Renal cortical epithelial cell (primary cell): ENCODE data around the gene DDX25. TPM values are rescaled to one million over a fixed set of nuclear protein-coding genes. Genes with fewer than 3 reads are reported as not detected.
"Not testable (repeated sequence)": the region's sequence is repeated elsewhere in the genome, so short reads cannot be mapped to it uniquely, and the experiment has no call there.

Source experiments
- DNase-seq: peaks from one replicate; pipeline ENCODE4 v3.0.0-alpha.2; 2011; ENCODE audit warnings: low read depth
- total RNA-seq: library from RNA; depleted of rRNA; stranded (reverse); fragments of >200 nt; gene quantifications from 2 replicates; pipeline ENCODE4 v1.2.3, GENCODE V29; 2014

DDX25 gene
- total RNA-seq, 1 donor from 2014 or later: 0.10 TPM

DNA sequence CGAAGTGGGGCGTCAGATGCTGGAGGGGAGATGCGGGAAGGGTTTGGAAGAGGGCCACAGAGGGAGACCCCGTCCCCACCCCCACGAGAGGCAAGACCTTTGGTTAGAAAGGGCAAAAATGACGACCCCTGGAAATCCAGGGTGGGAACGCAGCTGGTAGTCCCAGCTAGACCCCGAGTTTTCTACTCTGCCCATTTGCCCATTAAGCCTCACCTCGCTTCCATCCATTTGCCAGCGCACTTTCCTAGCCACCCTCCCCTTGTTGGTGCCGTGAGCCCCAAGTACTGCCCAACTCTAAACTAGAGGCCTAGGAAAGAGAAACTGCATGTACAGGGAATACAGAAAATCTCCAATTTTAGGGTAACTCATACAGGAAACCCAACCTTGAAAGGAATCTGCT is 370 bp downstream of the DDX25 start:
- no peak for DNase-seq

DNA sequence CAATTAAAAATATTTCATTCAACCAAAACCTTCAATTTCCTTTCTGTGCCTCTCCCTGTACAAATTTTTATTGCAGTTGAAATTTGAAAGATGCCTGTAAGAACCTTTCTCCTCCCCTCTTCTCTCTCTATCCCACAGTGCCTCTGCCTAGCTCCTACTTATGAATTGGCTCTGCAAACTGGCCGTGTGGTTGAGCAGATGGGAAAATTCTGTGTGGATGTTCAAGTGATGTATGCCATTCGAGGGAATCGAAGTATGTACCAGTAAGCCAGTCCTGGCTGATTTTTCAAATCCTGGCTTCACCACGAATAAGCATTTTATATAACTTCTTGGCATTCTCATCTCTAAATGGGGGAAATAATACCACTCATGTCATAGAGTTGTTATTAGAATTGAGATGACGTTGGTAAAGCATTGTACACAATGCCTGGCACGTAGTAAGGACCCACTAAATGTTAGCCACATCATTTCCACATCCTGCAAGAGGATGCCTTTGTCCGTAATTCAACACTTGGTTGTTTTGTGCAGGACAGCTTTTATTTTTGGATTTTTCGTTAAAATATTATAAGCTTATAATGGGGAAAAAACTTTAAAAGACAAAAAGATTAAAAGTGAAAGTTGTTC is 6.0 kb downstream of the DDX25 start:
- DNase-seq: no peak

DNA sequence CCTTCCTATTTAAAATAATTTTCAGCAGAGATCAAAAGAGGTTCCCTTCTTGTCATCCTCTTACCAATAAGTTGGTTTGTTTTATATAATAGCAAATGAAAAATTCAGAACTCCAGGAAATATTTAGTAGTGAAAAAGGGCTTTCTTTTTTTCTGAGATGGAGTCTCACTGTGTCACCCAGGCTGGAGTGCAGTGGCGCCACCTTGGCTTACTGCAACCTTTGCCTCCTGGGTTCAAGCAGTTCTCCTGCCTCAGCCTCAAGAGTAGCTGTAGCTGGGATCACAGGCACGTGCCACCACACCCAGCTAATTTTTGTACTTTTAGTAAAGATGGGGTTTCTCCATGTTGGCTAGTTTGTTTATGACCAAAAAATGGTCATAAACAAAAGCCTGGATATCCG is 10.3 kb downstream of the DDX25 start:
- not testable (repeated sequence) for DNase-seq

DNA sequence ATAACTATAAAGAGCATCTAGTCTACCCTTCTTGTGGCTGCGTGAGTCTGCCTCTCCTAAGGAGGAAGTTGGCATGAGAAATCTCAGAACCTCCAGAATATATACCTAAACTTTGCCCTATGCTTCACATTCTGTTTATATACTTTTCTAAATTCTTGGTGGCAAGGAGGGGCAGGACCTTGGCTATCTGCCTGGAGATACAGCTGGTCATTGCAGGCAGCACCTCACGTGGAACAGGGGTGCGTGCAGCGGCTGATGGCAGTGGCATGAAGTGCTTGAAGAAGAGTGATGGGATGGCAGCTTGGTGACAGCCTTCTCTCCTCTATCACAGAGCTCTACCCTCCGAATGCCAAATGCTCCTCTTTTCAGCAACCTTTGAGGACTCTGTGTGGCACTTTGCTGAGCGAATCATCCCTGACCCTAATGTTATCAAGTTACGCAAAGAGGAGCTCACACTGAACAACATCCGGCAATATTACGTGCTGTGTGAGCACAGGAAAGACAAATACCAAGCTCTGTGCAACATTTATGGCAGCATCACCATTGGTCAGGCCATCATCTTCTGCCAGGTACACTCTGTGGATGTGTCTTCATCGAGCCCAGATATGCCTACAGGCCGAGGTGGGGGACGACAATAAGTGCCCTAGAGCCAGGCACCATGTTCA is 12.5 kb downstream of the DDX25 start:
- no peak for DNase-seq

DNA sequence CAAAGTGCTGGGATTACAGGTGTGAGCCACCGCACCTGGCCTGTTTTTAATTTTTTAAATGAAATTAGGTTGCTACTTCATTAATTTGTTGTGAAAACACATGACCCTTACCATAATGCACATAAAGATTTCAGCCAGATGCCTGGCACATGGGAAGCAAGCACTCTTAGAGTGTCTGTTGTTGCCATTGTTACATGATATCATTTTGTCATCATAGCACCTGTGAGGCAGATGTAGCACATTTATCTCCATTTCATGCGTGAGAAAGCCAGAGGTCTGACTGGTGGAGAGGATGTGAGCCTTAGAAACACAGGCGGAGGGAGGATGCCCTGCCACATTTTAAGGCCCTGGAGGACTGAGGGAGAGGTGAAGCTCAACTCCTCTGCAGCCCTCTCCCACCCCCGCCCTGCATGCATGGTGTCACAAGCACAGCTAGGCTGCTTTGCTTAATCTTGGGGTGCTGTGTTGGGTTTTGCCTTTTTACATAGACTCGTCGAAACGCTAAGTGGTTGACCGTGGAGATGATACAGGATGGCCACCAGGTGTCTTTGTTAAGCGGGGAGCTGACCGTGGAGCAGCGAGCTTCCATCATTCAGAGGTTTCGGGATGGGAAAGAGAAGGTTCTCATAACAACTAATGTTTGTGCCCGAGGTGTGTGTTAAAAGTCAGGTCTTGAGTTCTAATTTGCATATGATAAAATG is 14.0 kb downstream of the DDX25 start:
- DNase-seq: no peak

DNA sequence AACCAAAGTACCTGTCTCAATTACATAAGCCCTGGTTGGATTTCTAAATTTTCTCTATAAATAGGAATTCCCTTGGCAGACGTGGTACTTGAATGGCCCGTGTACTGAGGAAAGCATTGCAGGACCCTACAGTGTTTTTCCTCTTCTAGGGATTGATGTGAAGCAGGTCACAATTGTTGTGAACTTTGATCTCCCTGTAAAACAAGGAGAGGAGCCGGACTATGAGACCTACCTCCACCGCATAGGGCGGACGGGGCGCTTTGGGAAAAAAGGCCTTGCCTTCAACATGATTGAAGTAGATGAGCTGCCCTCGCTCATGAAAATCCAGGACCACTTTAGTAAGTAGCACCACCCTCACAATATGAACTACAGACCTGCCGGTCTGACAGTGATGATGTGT is 16.7 kb downstream of the DDX25 start:
- no peak for DNase-seq

DNA sequence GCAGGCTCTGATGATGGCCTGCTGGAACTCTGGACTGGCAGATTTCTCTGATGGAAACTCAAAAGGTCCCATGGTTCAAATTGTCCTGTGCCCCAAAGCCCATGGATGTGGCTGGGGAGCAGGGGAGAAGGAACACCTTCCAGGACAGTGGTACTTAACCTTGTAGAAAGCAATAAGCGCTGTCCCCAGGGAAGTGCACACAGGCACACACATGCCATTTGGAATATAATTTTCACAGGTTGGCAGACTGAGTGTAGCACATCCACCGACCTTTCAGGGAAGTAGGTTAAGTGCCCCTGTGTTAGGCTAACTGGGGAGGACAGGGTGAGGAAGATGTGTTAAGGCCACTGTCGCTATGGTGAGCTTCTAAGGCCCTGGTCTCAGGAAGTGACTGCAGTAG is 17.8 kb downstream of the DDX25 start:
- DNase-seq: no peak

DNA sequence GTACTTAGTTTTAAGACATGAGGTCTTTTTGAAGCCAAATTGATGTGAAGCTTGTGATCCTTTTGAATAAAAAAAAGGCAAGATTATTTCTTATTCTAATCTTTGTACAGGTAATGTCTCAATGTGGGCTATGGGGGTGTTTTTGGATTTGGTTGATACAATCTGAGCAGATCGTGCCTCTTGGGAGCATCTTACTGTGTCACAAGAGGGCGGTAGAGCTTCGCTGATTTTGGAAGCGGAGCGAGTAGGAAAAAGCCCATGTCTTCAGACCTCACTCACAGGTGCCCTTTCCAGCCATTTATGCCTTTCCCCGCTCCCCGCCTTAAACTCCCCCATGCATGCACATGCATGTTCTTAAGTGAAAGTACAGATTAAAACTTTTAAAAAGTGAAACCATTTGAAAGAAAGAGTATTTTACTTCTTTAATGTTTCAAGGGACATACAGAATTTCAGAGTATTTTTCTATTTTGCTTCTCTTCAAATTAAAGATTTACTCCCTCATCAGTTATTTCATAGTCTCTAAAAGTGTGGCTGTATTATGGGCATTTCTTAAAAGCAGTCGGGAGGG is 18.8 kb downstream of the DDX25 start:
- DNase-seq: peak; percentile 67

DNA sequence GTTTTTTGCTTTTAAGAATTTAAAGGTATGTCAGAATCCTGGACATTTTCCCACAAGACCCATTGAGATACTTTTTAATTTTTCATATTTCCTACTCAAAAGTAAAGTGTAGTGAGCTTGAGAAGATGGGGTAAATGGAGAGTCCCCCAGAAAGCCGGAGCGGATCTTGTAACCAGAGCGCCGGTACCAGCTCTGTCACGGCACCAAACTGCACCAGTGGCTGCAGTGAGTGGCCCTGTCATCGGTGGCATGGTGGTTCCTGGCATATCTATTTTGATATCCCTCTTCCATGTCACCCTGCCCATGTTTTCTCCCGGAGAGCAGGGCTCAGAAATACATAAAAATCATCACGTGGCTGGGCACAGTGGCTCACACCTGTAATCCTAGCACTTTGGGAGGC is 19.3 kb downstream of the DDX25 start:
- DNase-seq: no peak

DNA sequence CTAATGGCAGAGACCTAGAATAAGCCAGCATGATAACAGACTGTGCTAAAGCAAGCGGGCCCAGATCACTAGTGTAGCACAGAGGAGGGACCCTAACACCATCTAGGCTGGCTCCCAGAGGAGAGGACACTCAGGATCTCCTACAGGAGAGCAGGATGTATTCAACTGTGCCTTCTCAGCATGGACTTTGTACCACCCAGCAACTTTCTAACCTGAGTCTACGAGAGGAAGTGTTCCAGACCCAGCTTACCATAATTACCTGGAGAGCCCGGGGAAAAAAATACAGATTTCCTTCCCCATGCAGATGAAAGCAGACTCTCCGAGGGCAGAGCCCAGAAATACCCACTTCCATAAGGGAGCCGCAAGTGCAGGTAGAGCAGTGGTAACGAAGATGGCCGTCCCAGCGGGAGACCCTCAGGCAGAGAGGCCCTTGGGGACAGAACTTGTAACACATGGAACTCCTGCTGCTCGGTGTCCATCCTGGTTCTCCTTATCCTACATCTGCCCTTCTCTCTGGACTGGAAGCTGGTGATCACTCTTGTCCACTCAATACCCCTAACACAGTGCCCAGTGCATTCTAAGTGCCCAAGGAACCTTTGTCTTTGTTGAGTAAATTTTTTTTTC is 20.2 kb downstream of the DDX25 start:
- no peak for DNase-seq

DNA sequence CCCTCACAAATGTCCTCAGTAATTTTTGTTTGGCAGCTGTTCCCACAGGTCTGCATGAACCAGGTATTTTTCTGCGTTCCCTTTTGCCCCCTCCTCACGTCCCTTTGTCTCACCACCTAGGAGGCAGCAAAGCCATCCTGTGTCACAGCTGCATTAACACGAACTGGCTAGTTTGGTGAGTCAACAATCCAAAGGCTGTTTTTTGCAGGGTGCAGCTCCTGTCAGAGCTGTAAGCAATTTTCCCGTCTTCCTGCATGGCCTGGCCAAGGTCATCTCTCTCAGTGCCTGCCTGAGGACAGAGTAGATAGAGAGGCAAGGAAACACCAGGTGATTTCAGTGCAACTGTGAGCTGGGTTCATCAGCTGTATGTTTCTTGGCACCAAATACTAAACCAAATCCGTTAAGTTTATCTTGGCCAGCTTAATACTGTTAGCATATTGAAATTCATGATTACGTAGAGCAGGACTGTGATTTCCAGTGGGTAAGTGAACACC is 21.0 kb downstream of the DDX25 start:
- DNase-seq: no peak

DNA sequence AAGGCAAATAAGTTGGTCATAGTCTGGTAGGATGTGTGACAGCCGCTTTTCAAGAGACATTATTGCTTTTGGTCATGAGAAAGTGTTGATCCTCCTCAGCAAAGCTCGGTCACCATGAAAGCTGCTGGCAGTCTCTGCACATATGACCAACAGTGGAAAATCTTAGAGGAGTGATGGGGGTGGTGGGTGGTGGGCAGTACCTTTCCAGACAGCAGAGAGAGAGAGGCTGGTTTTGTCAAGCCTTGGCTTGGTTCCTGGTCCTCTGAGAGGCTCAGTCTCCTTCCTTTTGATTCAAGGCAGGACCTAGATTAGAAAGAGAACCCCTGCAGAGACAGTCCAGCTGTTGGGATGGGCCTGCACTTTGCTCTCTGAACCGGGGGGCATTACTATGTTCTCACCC is 21.5 kb downstream of the DDX25 start:
- no peak for DNase-seq

DNA sequence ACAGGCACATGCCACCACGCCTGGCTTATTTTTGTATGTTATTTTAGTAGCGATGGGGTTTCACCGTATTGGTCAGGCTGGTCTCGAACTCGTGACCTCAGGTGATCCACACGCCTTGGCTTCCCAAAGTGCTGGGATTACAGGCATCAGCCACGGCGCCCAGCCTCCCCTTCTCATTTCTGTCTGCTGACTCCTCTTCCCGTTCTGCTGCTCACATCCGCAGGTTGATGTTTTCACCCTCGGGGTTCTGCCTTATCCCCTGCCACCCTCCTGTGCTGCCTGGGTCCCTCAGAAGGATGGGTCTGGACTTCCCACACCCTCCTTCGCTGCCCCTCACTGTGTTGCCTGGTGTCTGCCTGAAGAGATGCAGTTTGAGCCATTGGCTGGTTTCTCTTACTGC is 22.4 kb downstream of the DDX25 start:
- DNase-seq: no peak

DNA sequence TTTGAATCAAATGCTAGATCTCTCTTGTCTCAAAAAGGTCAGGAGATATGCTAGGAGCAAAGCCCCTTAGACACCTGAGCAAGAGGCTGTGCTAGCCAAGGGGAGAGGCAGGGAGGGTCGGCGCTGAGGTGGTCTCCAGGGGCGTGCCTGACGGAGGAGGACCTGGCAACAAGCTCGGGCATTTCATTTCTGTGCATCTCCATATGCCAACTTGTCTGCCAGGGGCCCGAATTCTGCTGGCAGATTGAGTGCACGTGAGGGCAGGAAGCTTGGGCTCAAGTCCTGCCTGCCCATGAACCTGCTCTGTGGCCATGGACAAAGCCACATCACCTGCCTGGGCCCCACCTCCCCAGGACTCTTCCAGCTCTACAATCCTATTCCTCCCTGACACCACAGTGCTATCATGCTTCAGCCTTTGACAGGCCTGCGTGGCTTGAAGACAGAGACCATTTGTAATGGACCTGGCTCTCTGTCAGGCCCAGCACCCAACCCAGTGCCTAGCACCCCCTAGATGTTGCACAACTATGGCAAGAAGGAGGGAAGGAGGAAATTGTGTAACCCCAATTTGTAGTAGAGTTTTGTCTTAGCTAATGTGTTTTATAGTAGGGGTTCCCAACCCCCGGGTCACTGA is 25.3 kb downstream of the DDX25 start:
- DNase-seq: no peak

DNA sequence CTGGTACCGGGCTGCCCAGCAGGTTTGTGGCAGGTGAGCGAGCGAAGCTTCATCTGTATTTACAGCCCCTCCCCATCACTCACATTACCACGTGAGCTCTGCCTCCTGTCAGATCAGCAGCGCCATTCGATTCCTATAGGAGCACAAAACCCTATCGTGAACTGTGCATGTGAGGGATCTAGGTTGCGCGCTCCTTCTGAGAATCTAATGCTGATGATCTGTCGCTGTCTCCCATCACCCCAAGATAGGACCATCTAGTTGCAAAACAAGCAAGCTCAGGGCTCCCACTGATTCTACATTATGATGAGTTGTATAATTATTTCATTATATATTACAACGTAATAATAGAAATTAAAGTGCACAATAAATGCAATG is 25.8 kb downstream of the DDX25 start:
- DNase-seq: no peak

DNA sequence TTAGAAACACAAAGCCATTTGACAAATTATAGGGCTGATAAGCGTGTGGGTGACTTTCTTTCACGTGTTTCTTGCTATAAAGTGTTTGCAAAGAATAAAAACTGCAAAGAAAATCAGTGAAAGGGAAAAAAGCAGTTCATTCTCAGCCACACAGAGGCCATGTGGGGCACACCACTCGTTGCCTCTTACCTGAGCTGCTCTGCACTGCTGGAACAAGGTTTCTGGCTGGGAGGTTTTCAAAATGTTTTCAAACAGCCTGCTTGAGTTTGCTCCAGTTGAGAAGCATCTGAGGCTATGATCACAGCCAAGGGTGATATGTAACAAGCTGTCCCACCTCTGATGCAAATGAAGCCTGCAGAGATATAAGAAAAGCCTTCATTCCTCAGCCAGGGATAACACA is 26.8 kb downstream of the DDX25 start:
- no peak for DNase-seq

DNA sequence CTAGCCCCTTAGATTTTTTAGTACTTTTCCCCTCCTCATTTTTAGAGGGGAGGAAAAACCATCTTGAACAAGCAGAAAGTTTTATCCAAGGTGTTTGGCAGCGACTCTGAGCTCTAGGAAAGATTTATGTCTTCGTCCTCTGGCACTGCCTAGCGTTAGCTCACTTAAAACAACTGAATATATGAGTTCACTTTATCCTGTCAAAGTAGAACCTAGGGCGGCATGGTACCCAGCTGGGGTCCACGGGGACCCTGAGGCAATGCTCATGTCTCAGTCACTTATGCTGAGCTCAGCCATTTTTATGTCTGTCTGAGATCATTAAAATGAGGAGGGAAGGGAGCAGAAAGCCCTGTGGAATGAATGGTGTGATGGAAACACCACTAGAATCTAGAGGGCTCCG is 27.4 kb downstream of the DDX25 start:
- DNase-seq: no peak

DNA sequence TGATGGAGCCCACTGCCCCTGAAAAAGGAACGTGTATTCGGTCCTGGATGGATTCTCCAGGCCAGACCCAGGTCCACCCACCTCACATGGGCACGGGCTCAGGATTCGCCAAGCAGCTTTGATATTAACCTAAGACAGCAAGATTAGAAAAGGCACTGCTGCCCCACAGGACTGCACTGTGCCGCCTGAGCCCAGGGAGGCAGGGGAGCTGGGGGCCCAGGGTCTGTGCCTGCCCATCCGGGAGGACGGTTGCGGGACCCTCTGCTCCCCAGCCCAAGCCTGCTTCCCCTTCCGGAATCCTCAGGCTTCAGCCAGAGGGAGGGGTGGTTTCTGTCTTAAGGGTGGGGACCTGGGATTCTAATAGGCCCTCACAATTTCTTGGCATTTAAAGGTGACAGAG is 28.0 kb downstream of the DDX25 start:
- no peak for DNase-seq

DNA sequence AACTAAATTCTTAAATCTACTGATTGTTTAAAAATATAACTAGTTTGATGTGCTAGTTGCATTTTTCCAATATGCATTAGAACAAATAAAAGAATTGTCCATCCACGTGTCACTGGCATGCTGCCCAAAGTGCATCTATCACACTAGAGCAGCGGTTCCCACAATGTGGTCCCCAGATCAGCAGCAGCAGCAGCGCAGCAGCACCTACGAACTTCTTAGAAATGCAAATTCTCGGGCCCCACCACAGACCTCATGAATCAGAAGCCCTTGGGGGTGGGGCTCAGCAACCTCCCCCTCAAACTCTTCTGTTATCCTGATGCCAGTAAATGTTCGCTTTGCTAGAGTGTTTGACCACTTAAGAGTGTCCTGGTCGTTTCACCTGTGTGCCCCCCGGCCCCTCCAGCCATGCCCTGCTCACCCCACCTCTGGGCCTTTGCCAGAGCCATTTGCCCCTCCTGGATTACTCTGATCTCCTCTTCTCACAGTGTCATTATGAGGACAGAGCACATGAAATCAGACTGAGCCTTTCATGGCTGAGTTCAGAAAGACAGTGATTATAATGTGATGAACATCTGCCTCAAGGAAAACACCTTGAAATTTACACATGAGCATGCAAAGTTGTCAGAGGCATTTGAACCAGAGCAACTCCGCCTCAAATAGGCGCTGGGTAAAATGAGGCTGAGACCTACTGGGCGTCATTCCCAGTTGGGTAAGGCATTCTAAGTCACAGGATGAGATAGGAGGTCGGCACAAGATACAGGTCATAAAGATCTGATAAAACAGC is 28.9 kb downstream of the DDX25 start:
- DNase-seq: no peak

DNA sequence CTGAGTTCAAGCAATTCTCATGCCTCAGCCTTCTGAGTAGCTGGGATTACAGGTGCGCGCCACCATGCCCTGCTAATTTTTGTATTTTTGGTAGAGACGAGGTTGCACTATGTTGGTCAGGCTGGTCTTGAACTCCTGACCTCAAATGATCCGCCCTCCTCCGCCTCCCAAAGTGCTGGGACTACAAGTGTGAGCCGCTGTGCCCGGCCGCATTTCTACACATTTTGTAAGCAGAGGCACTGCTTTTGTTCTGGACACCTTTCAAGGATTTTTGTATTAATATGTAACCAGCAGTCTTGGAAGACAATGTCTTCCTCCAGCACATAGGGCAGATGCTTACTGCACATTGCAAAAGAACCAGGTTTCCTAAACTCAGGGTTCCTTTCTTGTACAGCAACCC is 30.2 kb downstream of the DDX25 start:
- no peak for DNase-seq

DNA sequence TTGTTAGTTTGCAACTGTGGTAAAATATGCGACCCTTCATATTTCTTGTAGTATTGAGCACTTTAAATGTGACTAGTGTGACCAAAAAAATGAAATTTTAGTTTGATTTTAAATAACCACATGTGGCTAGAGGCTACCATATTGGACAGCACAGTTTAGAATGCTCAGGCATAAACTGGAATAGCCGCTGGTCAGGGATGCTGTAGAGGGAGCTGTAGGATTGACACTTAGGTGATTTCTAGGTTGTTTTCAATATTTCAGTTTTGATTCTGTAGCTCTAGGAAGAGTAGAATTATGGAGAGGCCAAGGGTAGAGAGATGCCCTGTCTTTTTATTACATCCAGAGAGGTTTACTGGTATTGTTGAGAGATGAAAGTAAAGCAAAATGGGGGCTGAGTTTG is 30.7 kb downstream of the DDX25 start:
- no peak for DNase-seq
